ENCODE data around the gene ABCG1.
A peak's percentile ranks its signal among the peaks of the same experiment; 100 is the strongest.
"Not testable (repeated sequence)": the region's sequence is repeated elsewhere in the genome, so short reads cannot be mapped to it uniquely, and the experiment has no call there.

The ABCG1 gene

GRCh38 chr21:42218836-42219605, at the start of gene ABCG1:
TSS of gene ABCG1 (plus strand) at chr21:42219140. CDS start at chr21:42219263, 123 bp downstream.
- no peak for DNase-seq (ENCODE audit: low read depth)

- DNase-seq (ENCODE audit: low read depth) = no peak
These were observed 49.2 kb upstream of the ABCG1 start for GRCh38 chr21:42169758-42170157.

- no peak for DNase-seq (ENCODE audit: low read depth)
These were observed 47.6 kb upstream of the ABCG1 start for GRCh38 chr21:42171091-42172053.

DNA sequence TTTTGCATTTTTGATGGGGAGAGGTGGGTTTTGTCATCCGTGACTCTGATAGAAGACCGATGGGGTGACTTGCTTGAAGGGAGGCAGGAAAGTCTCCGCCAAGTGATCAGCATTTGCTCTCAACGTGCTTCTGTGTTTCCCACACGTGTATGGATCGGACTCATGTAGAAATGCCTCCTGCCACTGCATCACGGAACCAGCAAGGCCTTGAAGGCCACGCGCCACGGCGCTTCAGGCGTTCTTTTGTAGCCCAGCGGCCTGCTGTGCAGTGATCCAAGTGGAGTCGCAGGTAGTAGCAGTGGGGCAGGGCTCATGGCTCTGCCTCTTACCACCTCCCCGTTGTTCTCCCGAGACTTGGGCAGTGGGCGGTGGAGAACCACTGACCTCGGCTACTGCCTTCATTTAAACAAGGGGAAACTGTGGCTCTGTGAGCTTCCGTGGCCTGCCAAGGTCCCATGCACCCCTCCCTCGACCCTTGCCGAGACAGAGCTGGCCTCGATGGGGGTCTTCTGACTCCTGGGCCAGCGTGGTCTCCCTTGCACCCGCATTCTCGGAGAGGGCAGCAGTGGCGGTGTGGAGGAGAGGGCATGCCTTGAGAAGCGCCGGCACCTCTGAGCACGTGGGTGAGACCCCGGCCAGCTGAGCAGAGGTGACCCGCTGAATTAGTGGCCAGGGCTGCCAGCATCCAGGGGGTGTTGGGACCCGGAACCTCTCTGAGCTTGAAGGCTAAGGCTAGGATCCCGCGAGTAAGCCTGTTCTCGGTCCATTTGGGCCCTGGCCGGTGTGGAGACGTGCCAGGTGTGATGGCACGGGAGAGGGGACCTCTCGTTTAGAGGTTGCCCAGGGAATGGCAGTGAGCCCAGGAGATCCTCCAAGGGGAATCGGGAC, 46.1 kb upstream of the ABCG1 start:
- no peak for DNase-seq (ENCODE audit: low read depth)

DNA sequence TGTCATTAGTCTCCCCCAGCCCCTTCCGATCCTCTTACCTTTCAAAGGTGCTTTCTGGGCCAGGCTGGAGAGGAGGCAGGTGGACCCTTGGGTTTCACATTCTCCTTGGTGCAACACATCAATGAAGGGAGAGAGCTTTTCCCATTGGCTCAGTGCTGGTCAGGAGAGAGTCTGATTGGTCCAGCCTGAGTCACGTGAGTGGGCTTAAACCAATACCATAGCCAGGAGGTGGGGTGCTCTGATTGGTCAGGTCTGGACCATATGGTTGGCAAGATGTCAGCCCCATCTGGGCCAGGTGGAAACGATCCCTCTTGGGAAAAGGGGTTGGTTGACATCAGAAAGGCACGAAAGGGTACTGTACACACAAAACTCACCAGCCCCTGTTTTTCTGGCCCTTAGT, 44.8 kb upstream of the ABCG1 start:
- DNase-seq (ENCODE audit: low read depth) = no peak

DNA sequence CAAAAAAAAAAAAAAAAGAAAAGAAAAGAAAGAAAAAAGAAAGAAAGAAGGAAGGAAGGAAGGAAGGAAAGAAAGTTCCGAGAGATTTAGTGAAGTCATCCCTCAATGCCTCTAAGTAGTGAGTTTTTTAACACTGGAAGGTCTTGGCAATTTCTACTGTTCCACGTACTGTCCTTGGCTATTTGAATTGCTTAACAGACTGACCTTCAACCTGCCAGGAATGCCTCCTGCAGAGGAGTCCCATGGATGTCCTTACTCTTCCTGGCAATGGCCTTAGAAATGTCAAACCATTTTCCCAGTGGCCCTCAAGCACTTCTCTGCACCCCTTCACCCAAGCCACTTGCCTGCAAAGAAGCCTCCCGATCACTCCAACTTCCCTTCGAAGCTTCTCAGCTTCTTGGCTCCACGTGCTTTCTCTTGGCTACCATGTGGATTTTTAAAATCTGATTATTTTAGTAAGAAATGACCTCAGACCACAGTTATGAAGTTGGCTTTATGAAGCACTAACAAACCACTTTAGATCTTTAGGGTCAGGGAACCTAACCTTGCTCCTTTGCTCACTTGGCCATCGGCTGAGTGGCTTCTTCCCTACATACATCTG, 43.7 kb upstream of the ABCG1 start:
- no peak for DNase-seq (ENCODE audit: low read depth)

- DNase-seq (ENCODE audit: low read depth) = no peak
These were observed 42.1 kb upstream of the ABCG1 start for GRCh38 chr21:42176859-42177258.

- no peak for DNase-seq (ENCODE audit: low read depth)
These were observed 39.6 kb upstream of the ABCG1 start for GRCh38 chr21:42179316-42179715.

- not testable (repeated sequence) for DNase-seq (ENCODE audit: low read depth)
These were observed 38.9 kb upstream of the ABCG1 start for GRCh38 chr21:42180001-42180400.

GRCh38 chr21:42182713-42183371, 36.1 kb upstream of the ABCG1 start:
- DNase-seq (ENCODE audit: low read depth) = no peak

DNA sequence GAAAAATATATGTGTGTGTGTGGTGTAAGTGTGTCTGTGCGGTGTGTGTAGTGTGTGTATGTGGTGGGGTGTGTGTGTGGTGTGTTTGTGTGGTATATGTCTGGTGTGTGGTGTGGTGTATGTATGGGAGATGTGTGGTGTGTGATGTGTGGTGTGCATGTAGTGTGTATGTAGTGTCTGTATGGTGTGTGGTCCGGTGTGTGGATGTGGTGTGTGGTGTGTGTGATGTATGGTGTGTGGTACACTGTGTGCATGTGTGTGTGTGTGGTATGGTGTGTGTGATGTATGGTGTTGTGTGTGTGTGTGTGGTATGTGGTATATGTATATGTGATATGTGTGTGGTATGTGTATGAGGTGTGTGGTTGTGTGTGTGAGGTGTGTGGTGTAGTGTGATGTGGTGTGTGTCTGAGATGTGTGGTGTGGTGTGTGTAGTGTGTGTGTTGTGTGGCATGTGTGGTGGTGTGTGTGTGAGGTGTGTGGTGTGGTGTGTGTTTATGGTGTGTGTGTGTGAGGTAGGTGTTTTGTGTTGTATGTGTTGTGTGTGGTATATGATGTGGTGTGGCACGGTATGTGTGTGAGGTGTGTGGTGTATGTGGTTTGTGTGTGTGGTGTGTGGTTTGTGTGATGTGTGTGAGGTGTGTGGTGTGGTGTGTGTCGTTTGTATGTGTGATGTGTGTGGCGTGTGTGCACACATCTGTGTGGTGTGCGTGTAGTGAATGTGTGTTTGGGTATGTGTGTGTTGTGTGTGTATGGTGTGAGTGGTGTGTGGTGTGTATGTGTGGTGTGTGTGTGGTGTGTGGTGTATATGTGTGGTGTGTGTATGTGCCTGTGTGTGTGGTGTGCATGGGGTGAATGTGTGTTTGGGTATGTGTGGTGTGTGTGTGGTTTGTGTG, 35.3 kb upstream of the ABCG1 start:
- DNase-seq (ENCODE audit: low read depth) = no peak

DNA sequence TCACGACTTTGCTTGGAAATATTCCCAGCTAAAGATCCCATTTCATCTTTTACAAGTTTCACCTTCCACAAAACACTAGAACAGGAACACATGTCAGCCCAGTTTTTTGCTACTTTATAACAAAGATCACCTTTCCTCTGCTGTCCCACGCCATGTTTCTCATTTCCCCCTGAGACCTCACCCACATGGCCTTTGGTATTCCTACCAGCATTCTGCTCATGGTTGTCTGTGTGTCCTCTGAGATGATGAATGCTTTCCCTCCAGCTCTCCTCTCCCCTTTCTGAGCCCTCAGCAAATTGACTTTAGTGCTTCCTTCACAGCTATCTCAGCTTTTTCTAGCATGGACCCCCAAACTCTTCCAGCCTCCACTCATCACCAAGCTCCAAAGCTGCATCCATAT, 32.3 kb upstream of the ABCG1 start:
- DNase-seq (ENCODE audit: low read depth) = no peak

DNA sequence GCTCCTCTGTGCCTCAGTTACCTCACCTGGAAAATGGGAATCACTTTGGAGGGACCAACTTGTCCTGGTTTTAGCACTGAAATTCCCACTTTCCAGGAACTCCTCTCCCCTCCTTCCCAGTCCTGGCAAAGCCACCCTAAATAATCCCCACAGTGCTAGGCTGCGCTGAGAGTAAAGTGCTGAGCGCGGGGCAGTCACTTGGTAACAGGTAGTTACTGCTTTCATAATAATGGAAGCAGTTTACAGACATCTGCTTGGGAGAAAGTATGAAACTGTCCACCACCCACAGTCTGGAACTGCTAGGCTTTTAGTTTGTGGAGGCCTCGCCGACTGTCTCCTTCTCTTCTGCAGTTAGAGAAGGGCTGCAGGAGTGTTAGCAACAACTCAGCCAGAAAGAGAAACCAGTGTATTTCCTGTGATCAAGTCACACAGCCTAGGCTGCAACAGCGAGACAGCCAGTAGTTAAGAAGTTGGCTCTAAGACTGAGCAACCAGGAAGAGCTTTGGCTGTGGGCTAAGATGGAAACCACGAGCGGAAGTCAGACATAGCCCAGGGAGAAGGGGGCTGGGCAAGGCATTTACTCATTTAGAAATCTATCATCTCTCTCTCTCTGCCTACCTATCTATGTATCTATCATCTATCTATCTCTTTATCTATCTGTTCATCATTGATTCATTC, 30.8 kb upstream of the ABCG1 start:
- peak; percentile 61 for DNase-seq (ENCODE audit: low read depth)

- DNase-seq (ENCODE audit: low read depth) = no peak
These were observed 30.3 kb upstream of the ABCG1 start for GRCh38 chr21:42188663-42189062.

GRCh38 chr21:42189431-42189830, 29.5 kb upstream of the ABCG1 start:
- no peak for DNase-seq (ENCODE audit: low read depth)

- no peak for DNase-seq (ENCODE audit: low read depth)
These were observed 29.0 kb upstream of the ABCG1 start for GRCh38 chr21:42189860-42190485.

GRCh38 chr21:42190486-42190863, 28.5 kb upstream of the ABCG1 start:
- no peak for DNase-seq (ENCODE audit: low read depth)

GRCh38 chr21:42191064-42191463, 27.9 kb upstream of the ABCG1 start:
- DNase-seq (ENCODE audit: low read depth) = no peak
